K562 (cell line): Measurements from ENCODE around the gene ARHGEF4. TPM values are rescaled to one million over a fixed set of nuclear protein-coding genes. Genes with fewer than 3 reads are reported as not detected.

ENCODE experiments used
- ATAC-seq: fragments of 200-7000 bp; cut with Tn5 transposase; 3 replicates; pipeline ENCODE4 v1.9.1; 2020; ENCODE audit warnings: moderate library complexity
- BruUV-seq: library from RNA; stranded (reverse); fragments of 400-500 nt; replicated peaks from 2 replicates; lab custom pipeline; 2021; lab: Mats Ljungman, UMichigan
- CTCF ChIA-PET: fragments of 300-600 bp; formaldehyde crosslinking; extraction: SDS; loops from one replicate; lab custom pipeline; 2021; ENCODE audit warnings: low intra/inter-chr PET ratio; lab: Yijun Ruan, JAX
- POLR2A ChIA-PET: fragments of 300-600, 350-650 bp; sonication (Branson Sonifier 250); formaldehyde crosslinking; extraction: SDS; loops from one replicate; lab custom pipeline; 2021; ENCODE audit warnings: antibody characterized with exemption, inconsistent platforms; lab: Yijun Ruan, JAX
- DNase-seq, 4 experiments: peaks; one replicate each; pipeline versions ENCODE4 v3.0.0 to v3.0.0-alpha.2; 2011 to 2018; ENCODE audit warnings: low spot score in 3 of 4, mixed read lengths in 3 of 4; ENCODE audit errors: extremely low read depth in 1 of 4
- FAIRE-seq: peaks from 2 replicates; lab custom pipeline; 2011; peaks lifted over from hg19 to GRCh38; lab: Jason Lieb, UNC
- H2AFZ ChIP-seq: 2 replicates; pipeline ENCODE4 v1.6.0; 2011; ENCODE audit warnings: low read depth, low read length, control low read depth, inconsistent platforms
- H3K27ac ChIP-seq: fragments of 200-600 bp; 3 replicates; pipeline ENCODE4 v1.8.0; 2011; ENCODE audit warnings: low read depth, mild to moderate bottlenecking, control low read depth, inconsistent platforms, low read length, moderate library complexity, mixed read lengths; ENCODE audit errors: extremely low read depth
- H3K27me3 ChIP-seq, 2 experiments: fragments of 300-600 bp in 1 of 2; 2 replicates in 1 of 2; 3 replicates in 1 of 2; pipeline versions ENCODE4 v1.6.0 to v1.8.0; 2011; ENCODE audit warnings: inconsistent platforms in 2 of 2, low read length in 2 of 2, mild to moderate bottlenecking in 1 of 2, mixed read lengths in 1 of 2, moderate library complexity in 1 of 2; ENCODE audit not compliant: control insufficient read depth in 2 of 2, insufficient read depth in 2 of 2
- H3K36me3 ChIP-seq: fragments of 300-600 bp; 3 replicates; pipeline ENCODE4 v1.8.0; 2011; ENCODE audit warnings: mild to moderate bottlenecking, low read length, inconsistent platforms; ENCODE audit not compliant: control insufficient read depth, insufficient read depth
- H3K4me1 ChIP-seq, 2 experiments: fragments of 200-600 bp in 1 of 2; replicated peaks in 1 of 2; 2 replicates in 1 of 2; 3 replicates in 1 of 2; pipeline versions ENCODE4 v1.5.1 to v1.8.0; 2011; ENCODE audit warnings: inconsistent platforms in 2 of 2, low read length in 2 of 2, mild to moderate bottlenecking in 1 of 2, mixed read lengths in 1 of 2, moderate library complexity in 1 of 2; ENCODE audit not compliant: control insufficient read depth in 2 of 2, insufficient read depth in 2 of 2
- H3K4me2 ChIP-seq: 2 replicates; pipeline ENCODE4 v1.6.1; 2011; ENCODE audit warnings: low read length, control low read depth, inconsistent platforms, mixed read lengths; ENCODE audit not compliant: insufficient read depth
- H3K4me3 ChIP-seq: fragments of 200-600 bp; sonication (generic), shearing (Covaris generic); 2 replicates; pipeline ENCODE4 v1.5.1; 2016; ENCODE audit warnings: control low read depth, inconsistent platforms
- H3K79me2 ChIP-seq: fragments of 200-600 bp; 3 replicates; pipeline ENCODE4 v1.8.0; 2011; ENCODE audit warnings: low read length, inconsistent platforms; ENCODE audit not compliant: control insufficient read depth, insufficient read depth
- H3K9ac ChIP-seq, 2 experiments: 2 replicates each; pipeline versions ENCODE4 v1.6.0 to v1.6.1; 2011; ENCODE audit warnings: low read depth in 2 of 2, low read length in 2 of 2, control low read depth in 1 of 2, inconsistent platforms in 1 of 2, mild to moderate bottlenecking in 1 of 2, mixed read lengths in 1 of 2; ENCODE audit not compliant: insufficient read depth in 1 of 2
- H3K9me1 ChIP-seq: one replicate; pipeline ENCODE4 v1.6.0; 2011; ENCODE audit warnings: inconsistent platforms, mild to moderate bottlenecking, low read length, moderate library complexity; ENCODE audit not compliant: control insufficient read depth, insufficient read depth
- H3K9me3 ChIP-seq: replicated peaks from 2 replicates; pipeline ENCODE4 v1.5.1; 2011; ENCODE audit warnings: low read depth, low read length, inconsistent platforms; ENCODE audit not compliant: control insufficient read depth, insufficient read depth
- H4K20me1 ChIP-seq: replicated peaks from 2 replicates; pipeline ENCODE4 v1.6.1; 2011; ENCODE audit warnings: low read length, inconsistent platforms, mixed read lengths; ENCODE audit not compliant: control insufficient read depth, insufficient read depth
- ARID4B ChIP-seq: sonication (generic); formaldehyde crosslinking; IDR thresholded peaks from 2 replicates; pipeline ENCODE4 v1.8.0; 2022; ENCODE audit warnings: mild to moderate bottlenecking, missing genetic modification reagents
- CBFB ChIP-seq: sonication (generic); formaldehyde crosslinking; IDR thresholded peaks from 2 replicates; pipeline ENCODE4 v1.4.0; 2020; ENCODE audit warnings: mild to moderate bottlenecking, missing genetic modification reagents
- EP300 ChIP-seq: IDR thresholded peaks from 2 replicates; pipeline ENCODE4 v1.6.1; 2012; ENCODE audit warnings: low read length, improper control_type of control experiment
- LARP7 ChIP-seq: fragments of 450-650 bp; IDR thresholded peaks from 2 replicates; pipeline ENCODE4 v1.6.1; 2016
- OTX1 ChIP-seq: fragments of 450-650 bp; formaldehyde crosslinking; IDR thresholded peaks from 2 replicates; pipeline ENCODE4 v1.4.0; 2022; ENCODE audit warnings: mild to moderate bottlenecking
- POLR2H ChIP-seq: IDR thresholded peaks from 2 replicates; pipeline ENCODE4 v1.6.1; 2016; ENCODE audit warnings: missing genetic modification characterization, low read depth, mild to moderate bottlenecking, control low read depth, missing compliant biosample characterization, moderate library complexity
- ZBTB34 ChIP-seq: fragments of 250-450 bp; sonication (Bioruptor Pico); IDR thresholded peaks from 2 replicates; pipeline ENCODE4 v1.8.0; 2021; ENCODE audit warnings: mild to moderate bottlenecking, moderate library complexity
- WGBS: fragments of 100-300 bp; shearing (Covaris generic); methylation state at CpG from one replicate; pipeline ENCODE4 v1.1.6; 2016; ENCODE audit warnings: low coverage, mixed read lengths; ENCODE audit not compliant: insufficient coverage; ENCODE audit errors: missing lambda C conversion rate; 5-methylcytosine and 5-hydroxymethylcytosine counted together
- in situ Hi-C: fragments of 300-500 bp; cut with MboI; formaldehyde crosslinking; loops from 4 replicates; pipeline ENCODE4 v1.15.0; 2018; ENCODE audit warnings: inconsistent platforms, mixed read lengths
- intact Hi-C: fragments of 100-400 bp; cut with micrococcal nuclease; formaldehyde crosslinking; loops from 2 replicates; pipeline ENCODE4 v1.14.2; 2022
- polyA plus RNA-seq, 8 experiments: library from polyadenylated mRNA; depleted of rRNA in 4 of 8; stranded (reverse) in 5 of 8; unstranded in 3 of 8; fragments of >200 nt; fragmentation: Nextera tagmentation in 2 of 8; fragmentation: Illumina TruSeq in 1 of 8; extraction: Ambion mirVana in 2 of 8; extraction: Trizol in 1 of 8; gene quantifications; 2 replicates each; pipeline versions ENCODE4 v1.2.1 to v1.2.3, GENCODE V29; 2011 to 2014; ENCODE audit warnings: inconsistent platforms in 1 of 8, missing spikeins in 1 of 8
- total RNA-seq, 7 experiments: library from RNA; depleted of rRNA in 6 of 7; stranded (reverse); fragments of >200 nt in 6 of 7; fragmentation: Illumina TruSeq in 2 of 7; extraction: Trizol in 2 of 7; gene quantifications; 2 replicates each; pipeline versions ENCODE4 v1.2.1 to v1.2.3, GENCODE V29; 2011 to 2021; ENCODE audit warnings: low replicate concordance in 1 of 7

ARHGEF4 gene
- total and polyA plus RNA-seq, 9 of the 15 experiments (the other 6 are each of a cell fraction or from before 2014, with no cell fraction given) = not detected

GRCh38 chr2:130882111-130882690, 45.5 kb downstream of the ARHGEF4 start:
- in situ Hi-C loops (no loop called here), intact Hi-C loops (no loop called here)
- no TSS peak for BruUV-seq
- TF ChIP-seq ARID4B (CRISPR knock-in tag) = no peak
- TF ChIP-seq LARP7 = no peak
- no peak for TF ChIP-seq POLR2H
- TF ChIP-seq CBFB (CRISPR knock-in tag) = no peak
- no peak for TF ChIP-seq EP300
- TF ChIP-seq ZBTB34 (CRISPR knock-in tag) = no peak
- no peak for TF ChIP-seq OTX1
- H3K9me3 ChIP-seq = no peaks in the 10 kb centered on the region
- 0% methylated on average over 6 of the region's 6 CpGs for WGBS
- no peak for FAIRE-seq
- H3K4me3 ChIP-seq = no peak overlapping the region
- no peak overlapping the region for H3K9ac ChIP-seq
- ChIA-PET CTCF (interaction anchor here (0.5 kb wide), 1 partner anchor 849 kb away, joined by 3 read pairs; no protein-coding TSS in a partner anchor), POLR2A (interaction anchor here (0.6 to 1.4 kb wide), 2 partner anchors 9 to 46 kb away, joined by 3 to 4 read pairs; no protein-coding TSS in a partner anchor)
- DNase-seq = no peak
- no peak overlapping the region for H3K4me2 ChIP-seq
- H3K79me2 ChIP-seq = no peaks in the 10 kb centered on the region
- ATAC-seq = no peak
- H3K9me1 ChIP-seq = no peaks in the 10 kb centered on the region
- no peaks in the 10 kb centered on the region for H3K4me1 ChIP-seq
- no peak overlapping the region for H3K27ac ChIP-seq
- H3K27me3 ChIP-seq = peaks cover 2 to 31% of the 10 kb centered on the region in 2 experiments; a peak in 3 of 5 replicates
- H4K20me1 ChIP-seq = no peaks in the 10 kb centered on the region
- no peak overlapping the region for H2AFZ ChIP-seq
- H3K36me3 ChIP-seq = no peaks in the 10 kb centered on the region
